OCI-LY7 (cell line): ENCODE results near the gene CLDN9.

Experiments used
- CTCF ChIP-seq: fragments of 200-600 bp; sonication (generic); conservative IDR thresholded peaks from 2 replicates; pipeline ENCODE4 v1.5.1; 2014; ENCODE audit warnings: mild to moderate bottlenecking, antibody characterized with exemption, low read length, moderate library complexity, mixed read lengths
- EZH2phosphoT487 ChIP-seq: fragments of 200-600 bp; sonication (generic); IDR thresholded peaks from 2 replicates; pipeline ENCODE4 v1.6.1; 2018; ENCODE audit warnings: low read depth, borderline replicate concordance, mild to moderate bottlenecking, mixed run types, antibody characterized with exemption, low read length, moderate library complexity, mixed read lengths

GRCh38 chr16:2976201-2976600, 36.5 kb upstream of the CLDN9 start:
- TF ChIP-seq CTCF (no peak), EZH2phosphoT487 (no peak)
